BLaER1 treated with 17β-estradiol and CSF1 and Interleukin-3, amounts not matched to agents 10 nM and 100 nM (cell line): Measurements from ENCODE around the gene PAX7.

ENCODE experiments used
- H3K27ac ChIP-seq, 11 experiments: shearing (Covaris generic); formaldehyde crosslinking; 2 replicates each; pipeline ENCODE4 v1.8.1; 2022
- H3K27me3 ChIP-seq, 11 experiments: shearing (Covaris generic); formaldehyde crosslinking; 2 replicates each; pipeline ENCODE4 v1.8.1; 2022
- H3K36me3 ChIP-seq, 11 experiments: shearing (Covaris generic); formaldehyde crosslinking; 2 replicates each; pipeline ENCODE4 v1.8.1; 2022
- H3K4me1 ChIP-seq, 10 experiments: shearing (Covaris generic); formaldehyde crosslinking; 2 replicates each; pipeline ENCODE4 v1.8.1; 2022
- H3K4me2 ChIP-seq, 11 experiments: shearing (Covaris generic); formaldehyde crosslinking; 2 replicates each; pipeline ENCODE4 v1.8.1; 2022
- H3K4me3 ChIP-seq, 10 experiments: shearing (Covaris generic); formaldehyde crosslinking; 2 replicates each; pipeline ENCODE4 v1.8.1; 2022
- H3K9ac ChIP-seq, 11 experiments: shearing (Covaris generic); formaldehyde crosslinking; 2 replicates each; pipeline ENCODE4 v1.8.1; 2022
- H3K9me3 ChIP-seq, 11 experiments: shearing (Covaris generic); formaldehyde crosslinking; replicated peaks in 1 of 11; 2 replicates each; pipeline ENCODE4 v1.8.1; 2022
- H4K20me1 ChIP-seq, 11 experiments: shearing (Covaris generic); formaldehyde crosslinking; 2 replicates each; pipeline ENCODE4 v1.8.1; 2022
- Cebpa-rat ChIP-seq, 11 experiments: shearing (Covaris generic); IDR thresholded peaks; 2 replicates each; pipeline ENCODE4 v1.8.1; 2022

Gene PAX7

GRCh38 chr1:18670868-18671225, 40.2 kb downstream of the PAX7 start:
- no peak for TF ChIP-seq Cebpa-rat (IDR thresholded peaks at IDR 0.05)
- Histone ChIP-seq H3K9me3 (no peaks in the 10 kb centered on the region), H3K36me3 (no peaks in the 10 kb centered on the region), H3K27ac (no peak overlapping the region), H3K9ac (no peak overlapping the region), H3K27me3 (peaks cover 8 to 37% (median 22%) of the 10 kb centered on the region in 11 experiments; a peak in 18 of 22 replicates), H3K4me1 (peaks cover 0 to 10% (median 0%) of the 10 kb centered on the region in 10 experiments; a peak in 3 of 20 replicates), H4K20me1 (peaks cover 0 to 29% (median 0%) of the 10 kb centered on the region in 11 experiments; a peak in 5 of 22 replicates), H3K4me2 (no peak overlapping the region), H3K4me3 (no peak overlapping the region)

- H3K27ac ChIP-seq: no peak overlapping the region
- no peaks in the 10 kb centered on the region for H3K36me3 ChIP-seq
- no peaks in the 10 kb centered on the region for H3K9me3 ChIP-seq
- H3K4me3 ChIP-seq: no peak overlapping the region
- no peak overlapping the region for H3K9ac ChIP-seq
- no peak overlapping the region for H3K4me2 ChIP-seq
- peaks cover 0 to 13% (median 0%) of the 10 kb centered on the region in 11 experiments; a peak in 3 of 22 replicates for H4K20me1 ChIP-seq
- TF ChIP-seq Cebpa-rat (IDR thresholded peaks at IDR 0.05): no peak
- H3K27me3 ChIP-seq: peaks cover 11 to 36% (median 25%) of the 10 kb centered on the region in 11 experiments; a peak in 18 of 22 replicates
- H3K4me1 ChIP-seq: peaks cover 0 to 7% (median 5%) of the 10 kb centered on the region in 10 experiments; a peak in 10 of 20 replicates
Measured at GRCh38 chr1:18673976-18674375, 43.3 kb downstream of the PAX7 start.

GRCh38 chr1:18676332-18676781, 45.7 kb downstream of the PAX7 start:
- H3K4me2 ChIP-seq: peak overlapping the region in 10 of 11 experiments; percentile 3 to 48 (median 32); a peak in 13 of 22 replicates
- no peak for TF ChIP-seq Cebpa-rat (IDR thresholded peaks at IDR 0.05)
- H3K27me3 ChIP-seq: peaks cover 11 to 36% (median 25%) of the 10 kb centered on the region in 11 experiments; a peak in 18 of 22 replicates
- no peak overlapping the region for H3K9ac ChIP-seq
- no peak overlapping the region for H3K4me3 ChIP-seq
- no peak overlapping the region for H3K27ac ChIP-seq
- no peaks in the 10 kb centered on the region; a peak in 1 of 22 replicates for H3K9me3 ChIP-seq
- peaks cover 0 to 12% (median 0%) of the 10 kb centered on the region in 11 experiments; a peak in 3 of 22 replicates for H4K20me1 ChIP-seq
- H3K36me3 ChIP-seq: no peaks in the 10 kb centered on the region
- H3K4me1 ChIP-seq: peaks cover 0 to 13% (median 5%) of the 10 kb centered on the region in 10 experiments; a peak in 11 of 20 replicates

GRCh38 chr1:18681423-18681835, 50.8 kb downstream of the PAX7 start:
- H3K36me3 ChIP-seq: no peaks in the 10 kb centered on the region
- H3K27me3 ChIP-seq: peaks cover 0 to 8% (median 0%) of the 10 kb centered on the region in 11 experiments; a peak in 4 of 22 replicates
- TF ChIP-seq Cebpa-rat (IDR thresholded peaks at IDR 0.05): no peak
- no peak overlapping the region for H3K4me3 ChIP-seq
- H3K4me1 ChIP-seq: peaks cover 0 to 12% (median 5%) of the 10 kb centered on the region in 10 experiments; a peak in 11 of 20 replicates
- H3K9ac ChIP-seq: no peak overlapping the region
- no peaks in the 10 kb centered on the region; a peak in 1 of 22 replicates for H3K9me3 ChIP-seq
- peaks cover 0 to 10% (median 0%) of the 10 kb centered on the region in 11 experiments; a peak in 2 of 22 replicates for H4K20me1 ChIP-seq
- no peak overlapping the region for H3K4me2 ChIP-seq
- no peak overlapping the region for H3K27ac ChIP-seq

- no peak overlapping the region for H3K4me3 ChIP-seq
- H4K20me1 ChIP-seq: peaks cover 0 to 10% (median 0%) of the 10 kb centered on the region in 11 experiments; a peak in 2 of 22 replicates
- H3K4me1 ChIP-seq: peaks cover 0 to 7% (median 0%) of the 10 kb centered on the region in 10 experiments; a peak in 3 of 20 replicates
- no peaks in the 10 kb centered on the region; a peak in 1 of 22 replicates for H3K9me3 ChIP-seq
- H3K27me3 ChIP-seq: 0 out of 22 replicates have a peak, but pooled peaks cover 0 to under 1% (median 0%) of the 10 kb centered on the region in 11 experiments
- no peak for TF ChIP-seq Cebpa-rat (IDR thresholded peaks at IDR 0.05)
- no peak overlapping the region for H3K27ac ChIP-seq
- no peak overlapping the region for H3K4me2 ChIP-seq
- H3K36me3 ChIP-seq: no peaks in the 10 kb centered on the region
- no peak overlapping the region for H3K9ac ChIP-seq
Measured at GRCh38 chr1:18682375-18682774, 51.7 kb downstream of the PAX7 start.

- peaks cover 0 to 10% (median 0%) of the 10 kb centered on the region in 11 experiments; a peak in 2 of 22 replicates for H4K20me1 ChIP-seq
- no peak overlapping the region for H3K4me3 ChIP-seq
- H3K36me3 ChIP-seq: no peaks in the 10 kb centered on the region
- no peak for TF ChIP-seq Cebpa-rat (IDR thresholded peaks at IDR 0.05)
- H3K27me3 ChIP-seq: no peaks in the 10 kb centered on the region
- no peaks in the 10 kb centered on the region; a peak in 1 of 22 replicates for H3K9me3 ChIP-seq
- H3K4me1 ChIP-seq: peaks cover 0 to 7% (median 0%) of the 10 kb centered on the region in 10 experiments; a peak in 4 of 20 replicates
- H3K4me2 ChIP-seq: no peak overlapping the region
- no peak overlapping the region for H3K9ac ChIP-seq
- no peak overlapping the region for H3K27ac ChIP-seq
Measured at GRCh38 chr1:18684303-18684702, 53.7 kb downstream of the PAX7 start.

- no peak for TF ChIP-seq Cebpa-rat (IDR thresholded peaks at IDR 0.05)
- H4K20me1 ChIP-seq: peaks cover 0 to 16% (median 0%) of the 10 kb centered on the region in 11 experiments; a peak in 3 of 22 replicates
- H3K4me3 ChIP-seq: no peak overlapping the region
- H3K4me2 ChIP-seq: no peak overlapping the region
- H3K9me3 ChIP-seq: no peaks in the 10 kb centered on the region
- H3K27me3 ChIP-seq: no peaks in the 10 kb centered on the region
- H3K4me1 ChIP-seq: peaks cover 0 to 13% (median 10%) of the 10 kb centered on the region in 10 experiments; a peak in 15 of 20 replicates
- H3K27ac ChIP-seq: no peak overlapping the region
- no peaks in the 10 kb centered on the region for H3K36me3 ChIP-seq
- no peak overlapping the region for H3K9ac ChIP-seq
Measured at GRCh38 chr1:18686540-18686939, 55.9 kb downstream of the PAX7 start.

GRCh38 chr1:18687273-18687672, 56.6 kb downstream of the PAX7 start:
- Histone ChIP-seq H3K9me3 (no peaks in the 10 kb centered on the region), H3K4me1 (peaks cover 0 to 13% (median 10%) of the 10 kb centered on the region in 10 experiments; a peak in 15 of 20 replicates), H4K20me1 (peaks cover 0 to 16% (median 0%) of the 10 kb centered on the region in 11 experiments; a peak in 3 of 22 replicates), H3K4me3 (no peak overlapping the region), H3K27me3 (no peaks in the 10 kb centered on the region), H3K27ac (no peak overlapping the region), H3K36me3 (no peaks in the 10 kb centered on the region), H3K9ac (no peak overlapping the region), H3K4me2 (no peak overlapping the region)
- TF ChIP-seq Cebpa-rat (IDR thresholded peaks at IDR 0.05): no peak

- no peak for TF ChIP-seq Cebpa-rat (IDR thresholded peaks at IDR 0.05)
- H3K9ac ChIP-seq: no peak overlapping the region
- peaks cover 0 to 13% (median 0%) of the 10 kb centered on the region in 11 experiments; a peak in 3 of 22 replicates for H4K20me1 ChIP-seq
- no peak overlapping the region for H3K27ac ChIP-seq
- no peak overlapping the region for H3K4me2 ChIP-seq
- no peaks in the 10 kb centered on the region for H3K9me3 ChIP-seq
- H3K36me3 ChIP-seq: no peaks in the 10 kb centered on the region
- H3K4me1 ChIP-seq: peaks cover 0 to 19% (median 10%) of the 10 kb centered on the region in 10 experiments; a peak in 15 of 20 replicates
- peaks cover 0 to 14% (median 5%) of the 10 kb centered on the region in 11 experiments; a peak in 5 of 22 replicates for H3K27me3 ChIP-seq
- H3K4me3 ChIP-seq: no peak overlapping the region
Measured at GRCh38 chr1:18691648-18692047, 61.0 kb downstream of the PAX7 start.
